Nephron (organoid): Measurements from ENCODE around the gene ACTR8.

ENCODE experiments used
- H3K27ac Mint-ChIP-seq, 3 experiments: 2 replicates each; pipeline ENCODE4 v1.8.0; 2020; ENCODE audit warnings: mixed read lengths in 3 of 3, mild to moderate bottlenecking in 2 of 3, moderate library complexity in 1 of 3
- H3K27me3 Mint-ChIP-seq: 2 replicates; pipeline ENCODE4 v1.8.0; 2021; ENCODE audit warnings: low read depth, mild to moderate bottlenecking, moderate library complexity, mixed read lengths
- H3K36me3 Mint-ChIP-seq: 2 replicates; pipeline ENCODE4 v1.8.0; 2020; ENCODE audit warnings: low read depth, mixed read lengths
- H3K4me1 Mint-ChIP-seq: 2 replicates; pipeline ENCODE4 v1.8.0; 2020; ENCODE audit warnings: mixed read lengths
- H3K4me3 Mint-ChIP-seq, 3 experiments: 2 replicates each; pipeline ENCODE4 v1.8.0; 2020; ENCODE audit warnings: mild to moderate bottlenecking in 3 of 3, mixed read lengths in 3 of 3, moderate library complexity in 2 of 3
- H3K9me3 Mint-ChIP-seq: 2 replicates; pipeline ENCODE4 v1.8.0; 2020; ENCODE audit warnings: mixed read lengths
- TF ChIP-seq, protein P1 (sequence below), 3 experiments: fragments of 200-600 bp; sonication (generic); IDR thresholded peaks; one replicate each; pipeline ENCODE4 v1.5.0; 2021; ENCODE audit warnings: antibody characterized with exemption in 3 of 3; ENCODE audit not compliant: unreplicated experiment in 3 of 3

ACTR8 gene

DNA sequence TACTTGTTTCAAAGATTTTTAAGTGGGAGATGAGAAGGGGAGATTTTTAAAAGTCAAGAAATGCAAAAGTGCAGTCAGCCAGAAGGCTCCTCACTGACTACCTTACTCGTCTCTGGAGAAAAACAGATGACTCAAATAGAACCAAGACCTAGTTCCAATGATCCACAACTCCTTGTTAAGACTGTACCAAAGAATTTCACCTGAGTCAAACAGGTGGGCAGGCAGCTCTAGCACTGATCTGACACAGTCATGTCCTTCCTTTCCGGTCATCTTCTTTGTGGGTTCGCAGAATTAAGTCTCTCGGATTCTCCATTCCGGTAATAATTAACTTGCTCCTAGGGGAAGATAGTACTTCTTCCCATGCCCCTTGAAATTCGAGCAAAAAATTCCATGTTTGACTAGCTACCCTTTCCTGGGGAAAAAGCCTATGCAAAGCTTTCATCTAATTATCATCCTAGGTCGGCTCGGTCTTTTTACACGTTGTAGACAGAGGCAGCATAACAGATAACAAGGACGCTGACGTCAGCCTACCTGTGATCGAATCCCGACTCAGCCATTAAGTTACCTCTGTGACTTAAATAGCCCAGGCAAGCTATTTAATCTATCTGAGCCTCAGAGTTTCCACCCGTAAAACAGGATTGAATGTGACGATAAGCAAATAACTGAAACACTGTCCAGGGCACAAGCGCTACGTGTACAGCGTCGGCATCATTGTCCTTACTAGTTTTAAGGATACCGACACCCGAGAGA, 8.9 kb upstream of the ACTR8 start:
- Mint-ChIP-seq H3K4me1 (peaks cover 42% of the 10 kb centered on the region), H3K9me3 (no peaks in the 10 kb centered on the region), H3K36me3 (peaks cover 16% of the 10 kb centered on the region), H3K4me3 (peak overlapping the region; percentile 99), H3K27me3 (peaks cover 23% of the 10 kb centered on the region), H3K27ac (peak overlapping the region; percentile 31 to 96 (median 80))
- TF ChIP-seq, protein P1, sequence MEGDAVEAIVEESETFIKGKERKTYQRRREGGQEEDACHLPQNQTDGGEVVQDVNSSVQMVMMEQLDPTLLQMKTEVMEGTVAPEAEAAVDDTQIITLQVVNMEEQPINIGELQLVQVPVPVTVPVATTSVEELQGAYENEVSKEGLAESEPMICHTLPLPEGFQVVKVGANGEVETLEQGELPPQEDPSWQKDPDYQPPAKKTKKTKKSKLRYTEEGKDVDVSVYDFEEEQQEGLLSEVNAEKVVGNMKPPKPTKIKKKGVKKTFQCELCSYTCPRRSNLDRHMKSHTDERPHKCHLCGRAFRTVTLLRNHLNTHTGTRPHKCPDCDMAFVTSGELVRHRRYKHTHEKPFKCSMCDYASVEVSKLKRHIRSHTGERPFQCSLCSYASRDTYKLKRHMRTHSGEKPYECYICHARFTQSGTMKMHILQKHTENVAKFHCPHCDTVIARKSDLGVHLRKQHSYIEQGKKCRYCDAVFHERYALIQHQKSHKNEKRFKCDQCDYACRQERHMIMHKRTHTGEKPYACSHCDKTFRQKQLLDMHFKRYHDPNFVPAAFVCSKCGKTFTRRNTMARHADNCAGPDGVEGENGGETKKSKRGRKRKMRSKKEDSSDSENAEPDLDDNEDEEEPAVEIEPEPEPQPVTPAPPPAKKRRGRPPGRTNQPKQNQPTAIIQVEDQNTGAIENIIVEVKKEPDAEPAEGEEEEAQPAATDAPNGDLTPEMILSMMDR (IDR thresholded peaks at IDR 0.05; ENCODE audit: unreplicated experiment in 3 of 3): no peak

DNA sequence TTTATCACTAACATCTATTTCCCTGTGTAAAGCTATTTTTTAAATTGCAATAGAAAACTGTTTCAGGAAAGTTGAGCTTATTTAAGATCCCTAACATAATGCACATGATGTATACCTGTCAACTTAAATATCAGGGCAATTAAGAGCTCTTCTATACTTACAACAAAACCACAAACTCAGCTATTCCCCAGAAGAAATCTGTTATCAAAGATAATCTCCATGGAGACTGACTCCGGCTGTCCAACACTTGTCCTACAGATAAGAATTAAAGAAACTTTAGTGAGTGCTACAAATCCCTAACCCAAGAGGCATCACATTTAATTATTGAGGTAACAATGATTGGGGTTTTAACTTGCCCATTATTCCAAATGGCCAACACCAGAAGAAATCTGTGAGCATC, 6.3 kb upstream of the ACTR8 start:
- H3K4me3 Mint-ChIP-seq: peak overlapping the region in 1 of 3 experiments; percentile 34

DNA sequence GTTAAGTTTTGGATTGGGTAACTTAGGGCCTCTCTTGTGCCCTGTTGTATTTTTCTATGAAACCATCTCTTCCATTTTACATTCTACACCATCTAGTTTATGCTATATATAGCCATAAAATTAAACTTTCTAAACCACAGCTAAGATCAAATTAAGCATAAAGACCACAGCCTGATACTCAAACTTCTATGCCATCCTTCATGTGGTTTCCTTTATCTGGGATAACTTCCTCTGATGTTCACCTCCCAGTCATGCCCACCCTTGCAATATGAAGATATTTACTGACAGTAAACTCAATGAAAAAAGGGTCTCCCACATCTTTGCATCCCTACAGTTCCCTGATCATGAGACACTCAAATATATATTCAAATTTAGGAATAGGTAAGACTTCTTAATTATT, 5.5 kb upstream of the ACTR8 start:
- TF ChIP-seq, protein P1 (IDR thresholded peaks at IDR 0.05; ENCODE audit: unreplicated experiment in 3 of 3): no peak
- Mint-ChIP-seq H3K4me1 (peaks cover 35% of the 10 kb centered on the region), H3K27ac (no peak overlapping the region), H3K9me3 (no peaks in the 10 kb centered on the region), H3K36me3 (peaks cover 23% of the 10 kb centered on the region), H3K27me3 (peaks cover 6% of the 10 kb centered on the region), H3K4me3 (no peak overlapping the region)

More for the DNA sequence above, 6.3 kb upstream of the ACTR8 start:
- H3K36me3 Mint-ChIP-seq: peaks cover 22% of the 10 kb centered on the region
- no peaks in the 10 kb centered on the region for H3K9me3 Mint-ChIP-seq
- peaks cover 11% of the 10 kb centered on the region for H3K27me3 Mint-ChIP-seq
- TF ChIP-seq, protein P1 (IDR thresholded peaks at IDR 0.05; ENCODE audit: unreplicated experiment in 3 of 3): no peak
- peaks cover 34% of the 10 kb centered on the region for H3K4me1 Mint-ChIP-seq
- H3K27ac Mint-ChIP-seq: no peak overlapping the region

DNA sequence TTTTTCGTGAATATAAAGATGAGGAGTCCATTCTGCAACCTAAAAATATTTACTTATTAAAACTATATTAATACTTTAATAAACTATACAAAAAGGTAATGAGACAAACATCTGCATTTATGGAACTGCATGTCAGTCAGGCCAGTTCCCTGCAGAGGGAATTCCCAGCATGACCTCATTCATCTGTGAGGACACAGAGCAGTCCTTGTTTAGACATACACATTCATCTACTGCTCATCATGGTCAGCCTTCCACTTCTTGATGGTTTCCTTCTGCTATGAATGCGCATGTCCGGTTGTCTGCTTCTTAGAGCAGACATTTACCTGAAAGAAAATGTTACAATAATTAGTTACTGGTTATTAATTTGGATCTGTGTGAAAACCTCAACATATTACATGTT, 3.3 kb upstream of the ACTR8 start:
- H3K36me3 Mint-ChIP-seq: peaks cover 30% of the 10 kb centered on the region
- no peak overlapping the region for H3K27ac Mint-ChIP-seq
- TF ChIP-seq, protein P1 (IDR thresholded peaks at IDR 0.05; ENCODE audit: unreplicated experiment in 3 of 3): no peak
- H3K27me3 Mint-ChIP-seq: no peaks in the 10 kb centered on the region
- no peaks in the 10 kb centered on the region for H3K9me3 Mint-ChIP-seq
- no peak overlapping the region for H3K4me3 Mint-ChIP-seq
- peaks cover 28% of the 10 kb centered on the region for H3K4me1 Mint-ChIP-seq

DNA sequence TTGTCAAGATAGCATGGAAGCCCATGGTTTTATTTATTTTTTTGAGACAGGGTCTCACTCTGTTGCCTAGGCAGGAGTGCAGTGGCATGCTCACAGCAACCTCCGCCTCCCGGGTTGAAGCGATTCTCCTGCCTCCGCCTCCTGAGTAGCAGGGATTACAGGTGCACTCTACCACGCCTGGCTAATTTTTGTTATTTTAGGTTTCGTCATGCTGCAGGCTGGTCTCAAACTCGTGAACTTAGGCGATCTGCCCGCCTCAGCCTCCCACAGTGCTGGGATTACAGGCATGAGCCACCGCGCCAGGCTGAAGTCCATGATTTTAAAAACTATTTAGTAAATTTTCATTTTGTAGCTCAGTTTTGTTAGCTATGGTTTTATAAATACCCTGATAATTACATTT, 2.7 kb upstream of the ACTR8 start:
- Mint-ChIP-seq H3K27me3 (no peaks in the 10 kb centered on the region), H3K27ac (no peak overlapping the region), H3K9me3 (no peaks in the 10 kb centered on the region), H3K4me3 (no peak overlapping the region), H3K4me1 (peaks cover 28% of the 10 kb centered on the region), H3K36me3 (peaks cover 36% of the 10 kb centered on the region)
- TF ChIP-seq, protein P1 (IDR thresholded peaks at IDR 0.05; ENCODE audit: unreplicated experiment in 3 of 3): no peak

DNA sequence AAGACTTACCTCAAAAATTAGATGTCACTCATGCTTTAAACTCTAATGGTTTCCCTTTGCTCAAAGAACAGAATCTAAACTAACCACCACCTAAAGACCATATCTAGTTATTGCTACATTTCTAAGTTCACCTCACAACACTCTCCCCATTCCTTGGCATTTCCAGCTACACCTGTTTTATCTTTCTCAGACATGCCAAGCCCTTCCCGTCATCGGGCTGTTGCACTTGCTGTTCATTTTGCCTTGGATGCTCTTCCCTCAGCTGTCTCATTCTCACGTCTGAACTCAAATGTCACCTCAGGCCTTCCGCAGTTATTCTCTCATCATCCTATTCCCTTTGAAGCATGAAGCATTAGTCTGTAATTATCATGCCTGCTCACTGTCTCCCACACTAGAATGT, 1.1 kb upstream of the ACTR8 start:
- H3K9me3 Mint-ChIP-seq: no peaks in the 10 kb centered on the region

More for the DNA sequence above, 1.1 kb upstream of the ACTR8 start:
- Mint-ChIP-seq H3K4me3 (peak overlapping the region; percentile 93 to 99 (median 96)), H3K27me3 (no peaks in the 10 kb centered on the region), H3K4me1 (peaks cover 24% of the 10 kb centered on the region), H3K36me3 (peaks cover 40% of the 10 kb centered on the region), H3K27ac (peak overlapping the region; percentile 90 to 98 (median 98))
- TF ChIP-seq, protein P1 (IDR thresholded peaks at IDR 0.05; ENCODE audit: unreplicated experiment in 3 of 3): no peak
